Activated CD4-positive, alpha-beta T cell treated with anti-CD3 and anti-CD28 coated beads, Interleukin-2, Interleukin-6, amounts not matched to agents 100 ng/mL and 50 ng/mL, durations not matched to agents 16 hours and 8 hours (primary cell): ENCODE data around the gene PRKN.

Source experiments
- DNase-seq: peaks from one replicate; pipeline ENCODE4 v3.0.0-alpha.2; 2020

Gene PRKN

DNA sequence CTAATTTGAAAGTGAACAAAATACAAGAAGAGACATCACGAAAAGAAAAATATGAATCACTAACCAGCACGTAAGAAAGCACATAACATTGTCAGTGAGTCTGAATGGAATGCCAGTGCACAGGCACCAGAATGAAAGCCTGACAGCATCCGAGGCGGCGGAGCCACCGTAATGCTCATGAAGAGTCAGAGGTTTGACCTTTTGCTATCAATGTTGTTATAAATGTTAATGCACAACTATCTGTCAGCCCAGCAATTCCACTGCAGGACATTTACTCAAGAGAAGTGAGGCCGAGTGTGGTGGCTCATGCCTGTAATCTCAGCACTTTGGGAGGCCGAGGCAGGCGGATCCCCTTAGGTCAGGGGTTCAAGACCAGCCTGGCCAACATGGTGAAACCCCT lies 562.1 kb downstream of the PRKN start:
- DNase-seq = no peak

DNA sequence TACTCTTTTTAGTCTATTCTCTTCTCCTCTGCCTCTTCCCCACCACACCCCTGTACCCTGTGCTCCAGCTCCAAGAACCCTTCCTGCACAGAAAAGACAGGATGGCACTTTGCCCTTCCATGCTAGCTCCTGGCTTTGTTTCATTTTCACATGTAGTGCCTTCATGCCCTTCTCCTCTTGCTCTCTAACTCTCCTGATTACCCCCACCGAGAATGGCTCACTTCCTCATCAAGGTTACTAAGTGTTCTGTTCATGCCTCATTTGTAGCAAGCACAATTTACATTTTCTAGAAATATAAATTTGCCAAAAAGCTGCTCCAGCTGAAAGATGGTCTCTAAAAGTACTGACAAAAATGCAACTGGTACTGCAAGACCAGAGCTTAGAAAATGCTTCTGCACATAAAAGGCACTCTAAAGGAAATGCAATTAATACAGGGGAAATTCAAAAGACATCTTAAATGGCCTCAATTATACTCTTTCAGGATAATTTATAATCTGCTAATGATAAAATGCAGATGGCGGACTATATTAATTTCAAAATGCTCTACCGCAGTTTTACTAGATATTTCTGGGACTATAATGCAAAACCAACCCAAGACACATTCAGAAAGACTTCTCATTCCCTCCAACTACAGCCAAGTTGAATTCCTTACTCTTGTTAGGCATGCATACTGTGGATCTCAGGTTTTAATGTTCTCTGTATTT lies 570.2 kb downstream of the PRKN start:
- DNase-seq = no peak

DNA sequence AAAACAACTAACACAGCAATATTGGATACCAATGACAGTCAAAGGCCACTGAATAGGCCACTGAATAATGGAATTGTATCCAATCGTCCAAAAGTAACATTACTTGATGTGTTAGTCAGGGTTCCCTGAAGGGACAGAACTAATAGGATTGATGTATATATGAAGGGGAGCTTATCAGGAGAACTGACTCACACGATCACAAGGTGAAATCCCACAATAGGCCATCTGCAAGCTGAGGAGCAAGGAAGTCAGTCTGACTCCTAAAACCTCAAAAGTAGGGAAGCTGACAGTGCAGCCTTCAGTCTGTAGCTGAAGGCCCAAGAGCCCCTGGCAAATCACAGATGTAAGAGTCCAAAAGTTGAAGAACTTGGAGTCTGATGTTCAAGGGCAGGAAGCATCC lies 571.4 kb downstream of the PRKN start:
- no peak for DNase-seq

DNA sequence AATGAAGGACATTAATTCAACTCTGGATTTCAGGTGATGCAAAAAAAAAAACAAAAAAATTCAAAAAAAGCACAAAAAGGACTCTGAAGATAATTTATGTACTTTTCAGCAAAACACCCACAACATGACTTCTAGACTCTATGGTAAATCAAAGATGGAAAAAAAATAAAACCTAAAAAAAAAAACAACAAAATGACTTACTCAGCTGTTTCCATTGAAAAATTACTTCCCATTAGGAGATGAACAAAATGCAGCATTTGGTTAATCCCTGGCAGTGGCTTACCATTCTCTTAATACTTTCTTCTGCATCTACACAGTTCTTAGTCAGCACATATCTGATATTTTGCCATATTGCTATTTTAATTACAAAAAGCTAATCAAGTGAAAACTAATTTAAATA lies 572.6 kb downstream of the PRKN start:
- DNase-seq = no peak

DNA sequence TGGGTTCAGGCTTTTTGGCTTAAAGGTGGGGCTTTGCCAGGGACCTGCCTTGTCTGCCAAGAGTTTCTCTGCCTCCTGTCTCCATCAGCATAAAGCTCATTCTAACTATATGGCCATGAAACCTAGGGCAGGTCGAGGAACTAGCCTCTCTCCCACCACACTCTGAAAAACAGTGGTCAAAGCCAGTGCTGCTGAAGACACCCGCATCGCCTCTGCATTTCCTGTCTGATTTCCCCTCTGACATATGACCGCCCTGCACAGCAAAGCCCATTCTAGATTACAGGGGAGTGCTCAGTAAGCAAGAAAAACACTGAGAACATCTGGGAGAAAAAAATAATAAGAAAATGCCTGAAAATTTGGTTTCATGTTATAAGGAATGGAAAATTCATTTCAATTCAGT lies 573.6 kb downstream of the PRKN start:
- no peak for DNase-seq

DNA sequence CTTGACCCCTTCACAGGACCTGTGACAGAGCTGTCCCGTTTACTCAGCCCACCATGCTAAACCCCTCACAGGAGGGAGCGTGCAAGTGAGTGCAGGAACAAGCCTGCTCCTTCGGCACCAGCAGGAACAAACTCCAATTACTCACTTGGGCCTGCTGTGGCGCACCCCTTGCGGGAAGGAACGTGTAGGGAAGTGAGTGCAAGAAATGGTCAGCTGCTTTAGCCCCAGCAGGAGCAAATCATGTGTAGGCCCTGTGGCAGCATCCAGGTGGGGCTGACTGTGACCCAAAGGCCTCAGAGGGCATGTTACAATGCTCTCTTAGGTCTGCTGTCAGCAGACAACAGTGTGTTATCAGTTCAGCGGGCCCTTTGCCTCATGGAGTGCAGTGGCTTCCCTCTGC lies 574.4 kb downstream of the PRKN start:
- DNase-seq = no peak

DNA sequence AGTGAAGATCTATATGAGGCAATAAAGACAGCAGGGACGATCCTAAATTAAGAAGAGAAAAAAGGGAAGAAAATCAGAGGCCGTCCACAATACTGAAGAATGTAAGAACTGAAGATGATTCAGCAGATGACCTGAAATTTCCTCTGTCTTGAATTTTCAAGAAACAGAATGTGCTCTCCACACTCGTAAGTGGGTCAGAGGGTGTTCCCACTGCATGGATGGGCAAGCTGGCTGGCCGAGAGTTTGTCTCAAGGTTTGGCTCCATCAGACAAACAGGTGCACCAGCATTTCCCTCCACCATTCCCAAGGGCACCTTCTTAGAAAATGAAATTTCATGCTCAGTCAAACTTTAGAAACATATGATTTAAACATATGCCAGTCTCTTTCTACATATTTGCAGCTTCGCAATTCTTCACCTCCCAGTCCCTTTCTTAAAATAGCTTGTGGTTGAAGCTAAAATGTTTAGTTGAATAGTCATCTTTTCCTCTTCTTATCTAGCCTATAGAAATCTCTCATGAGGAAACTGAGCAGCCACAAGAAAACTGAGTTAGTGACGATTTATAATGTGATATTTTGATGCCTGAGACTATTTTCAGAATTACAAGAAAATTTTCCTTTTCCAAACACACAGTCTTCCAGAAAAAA lies 576.4 kb downstream of the PRKN start:
- no peak for DNase-seq

DNA sequence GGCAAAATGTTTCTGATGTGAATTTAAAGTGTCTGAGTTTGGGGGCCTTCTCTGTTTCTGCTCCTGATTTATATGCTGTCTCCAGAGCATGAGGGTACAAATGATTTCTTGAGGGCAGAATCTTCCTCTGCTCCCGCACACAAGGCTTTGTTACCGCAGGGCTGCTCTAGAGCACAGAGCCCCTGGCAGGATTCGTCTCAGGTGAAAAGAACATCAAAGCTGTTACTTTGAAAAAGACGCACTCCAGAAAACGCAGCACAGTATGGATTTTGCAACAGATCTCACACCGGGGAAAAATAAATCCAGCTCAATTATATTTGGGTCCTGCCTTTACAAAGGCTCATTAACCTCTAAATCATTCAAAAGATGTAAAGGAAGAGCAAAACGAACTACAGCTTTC lies 577.3 kb downstream of the PRKN start:
- DNase-seq = no peak

DNA sequence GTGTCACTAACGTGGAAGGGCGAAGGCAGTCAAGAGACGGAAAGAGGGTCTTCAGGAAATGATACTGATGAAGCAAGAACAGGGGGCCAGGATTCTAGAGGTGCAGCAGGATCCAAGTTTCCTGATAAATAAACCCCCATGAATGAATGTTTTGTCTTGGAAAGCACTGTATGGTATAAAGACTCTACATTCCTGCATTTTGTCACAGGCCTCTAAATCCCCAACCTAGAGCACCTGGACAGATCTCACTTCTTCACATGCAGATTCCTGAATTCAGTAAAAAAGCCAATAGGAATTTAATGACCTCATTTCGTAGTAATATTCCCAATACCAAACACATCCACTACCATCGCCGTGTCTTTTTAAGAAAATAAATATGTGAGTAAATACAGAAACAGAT lies 577.8 kb downstream of the PRKN start:
- no peak for DNase-seq

DNA sequence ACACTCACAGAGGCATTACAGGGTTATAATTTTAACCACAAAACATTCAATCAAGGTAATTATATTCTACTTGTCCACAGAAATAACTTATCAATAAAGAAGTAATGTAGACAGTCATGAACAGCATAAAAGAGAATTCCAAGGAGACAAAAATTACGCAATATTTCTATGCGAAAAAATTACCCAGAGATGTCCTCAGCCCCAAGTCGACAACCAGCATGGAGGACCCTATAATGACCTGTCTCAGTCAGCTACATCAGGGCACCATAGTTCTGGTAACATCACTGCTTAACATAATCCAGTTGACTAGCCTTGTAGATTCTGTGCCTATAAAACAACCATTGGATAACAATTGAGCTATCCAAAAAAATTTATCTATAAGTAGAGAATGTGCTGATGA lies 579.8 kb downstream of the PRKN start:
- DNase-seq = no peak

DNA sequence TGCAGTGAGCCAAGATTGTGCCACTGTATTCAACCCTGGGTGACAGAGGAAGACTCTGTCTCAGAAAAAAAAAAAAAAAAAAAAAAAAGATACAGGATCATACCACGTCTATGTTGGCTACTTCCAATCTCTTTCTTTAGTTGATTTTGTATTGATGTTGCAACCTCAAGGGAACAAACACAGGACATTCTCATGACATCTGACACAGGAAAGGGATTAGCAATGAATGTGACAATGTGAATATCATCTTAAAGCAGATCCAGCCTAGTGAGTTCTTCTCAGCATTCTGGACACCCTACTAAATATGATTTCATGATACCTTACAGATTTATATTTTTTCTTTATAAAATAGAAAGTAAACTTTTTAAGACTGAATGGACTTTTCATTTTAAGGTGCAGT lies 580.3 kb downstream of the PRKN start:
- no peak for DNase-seq

DNA sequence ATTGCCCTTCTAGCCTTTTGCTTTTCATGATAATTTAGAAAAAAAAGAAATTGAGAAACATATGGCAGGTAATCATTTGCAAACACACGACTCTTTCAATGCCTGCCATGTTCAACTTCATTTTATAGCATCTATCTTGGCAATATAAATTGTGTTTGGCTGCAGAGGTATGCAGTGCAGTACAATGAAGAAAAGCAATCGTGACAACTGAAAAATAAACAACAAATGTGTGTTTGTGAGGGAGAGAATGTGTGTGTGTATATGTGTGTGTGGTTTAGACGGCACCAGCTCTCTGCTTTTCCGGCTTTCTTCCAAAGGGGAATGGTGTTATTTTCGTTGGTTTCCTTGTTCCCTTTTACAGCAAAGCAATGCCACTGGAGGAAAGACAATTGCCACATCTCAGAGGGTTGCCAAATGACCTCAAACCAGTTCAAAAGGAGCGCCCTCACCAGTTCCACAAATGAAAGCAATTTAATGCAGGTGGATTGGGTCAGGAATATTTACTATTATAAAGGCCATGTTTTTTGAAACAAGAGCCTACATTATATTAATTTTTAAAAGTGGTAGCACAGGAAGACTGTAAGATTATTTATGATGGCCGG lies 587.2 kb downstream of the PRKN start:
- no peak for DNase-seq

DNA sequence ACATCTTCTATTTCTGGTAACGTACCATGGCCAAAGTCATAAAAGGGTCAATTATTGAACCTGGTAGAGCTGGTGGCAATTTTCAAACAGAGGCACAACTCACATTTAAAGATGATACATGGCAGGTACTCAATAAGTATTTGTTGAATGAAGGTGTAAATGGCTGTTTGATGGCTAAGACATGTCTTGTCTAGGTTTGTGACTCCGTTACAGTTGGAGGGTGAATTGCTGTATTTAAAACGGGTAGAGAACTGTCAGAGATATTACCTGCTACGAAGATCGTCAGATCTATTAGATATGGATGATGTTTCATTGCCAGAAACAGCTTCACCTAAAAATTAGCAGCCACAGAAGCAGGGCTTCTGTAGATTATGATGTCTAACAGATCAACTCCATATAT lies 601.9 kb downstream of the PRKN start:
- DNase-seq = no peak

DNA sequence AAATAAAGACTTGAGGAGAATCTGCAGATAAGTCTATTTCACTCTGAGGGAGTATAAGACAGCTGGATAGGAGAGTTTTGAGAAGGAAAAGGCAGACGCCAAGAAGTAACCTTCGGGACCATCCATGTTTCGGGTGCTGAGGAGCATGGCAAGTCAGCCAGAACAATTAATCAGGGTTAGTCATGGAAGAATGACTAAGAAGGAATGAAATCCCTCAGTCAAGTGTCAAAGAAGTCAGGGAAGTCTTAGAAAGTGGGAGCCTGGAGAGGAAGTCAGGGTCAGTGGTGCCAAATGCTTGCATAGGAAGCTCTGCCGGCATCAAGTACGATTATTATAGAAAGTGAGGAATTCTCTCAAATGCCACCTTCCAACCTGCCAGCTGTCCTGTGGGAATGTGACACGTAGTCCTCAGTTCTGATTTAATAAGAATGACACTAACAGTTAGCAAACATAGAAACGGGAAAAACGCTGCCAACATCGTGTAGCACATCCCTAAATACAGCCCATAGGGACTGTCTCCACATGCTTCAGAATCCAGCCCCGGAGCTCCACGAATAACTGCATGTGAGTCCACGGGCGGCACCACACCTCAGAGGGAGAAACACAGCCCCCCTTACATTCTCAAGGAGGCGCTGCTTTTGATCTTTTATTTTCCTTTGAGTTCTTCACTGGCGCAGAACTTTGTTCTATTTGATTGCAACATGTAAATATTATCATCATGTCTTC lies 602.7 kb downstream of the PRKN start:
- DNase-seq = no peak

DNA sequence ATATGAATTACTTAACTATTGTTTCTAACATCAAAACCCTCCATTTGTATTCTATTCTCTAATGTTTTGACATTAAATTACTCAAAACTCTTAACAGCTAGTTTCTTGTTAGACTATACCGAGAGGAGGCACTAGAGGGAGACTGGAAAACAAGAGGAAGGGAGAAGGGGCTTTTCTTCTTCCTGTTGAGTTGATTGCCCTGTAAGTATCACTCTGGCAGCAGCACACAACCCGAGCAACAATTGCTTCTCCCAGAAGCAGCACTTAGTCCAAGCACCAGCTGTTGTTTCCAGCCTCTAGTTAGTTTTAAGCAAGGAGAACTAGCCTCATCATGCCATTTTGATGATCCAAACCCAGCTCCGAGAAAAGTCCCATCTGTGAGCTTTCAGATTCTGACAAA lies 603.8 kb downstream of the PRKN start:
- no peak for DNase-seq

DNA sequence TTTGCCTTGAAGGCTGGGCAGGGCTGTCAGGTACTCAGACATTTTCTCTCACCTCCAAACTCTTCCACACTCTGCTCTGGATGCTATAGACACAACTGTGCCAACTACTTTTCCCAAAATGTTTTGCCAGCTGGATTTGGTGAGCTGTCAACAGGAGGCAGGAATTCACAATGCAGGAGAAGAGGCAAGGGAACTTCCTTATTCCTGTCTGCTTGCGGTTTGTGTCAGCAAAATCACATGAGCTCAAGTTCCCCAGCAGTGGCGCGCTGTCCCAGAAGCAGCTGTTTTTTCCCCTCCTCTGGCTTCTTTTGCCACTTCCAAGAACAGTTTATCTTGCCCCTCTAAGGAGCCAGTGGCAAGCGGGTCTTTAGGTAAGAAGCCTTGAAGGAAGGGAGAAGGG lies 608.2 kb downstream of the PRKN start:
- DNase-seq = no peak

DNA sequence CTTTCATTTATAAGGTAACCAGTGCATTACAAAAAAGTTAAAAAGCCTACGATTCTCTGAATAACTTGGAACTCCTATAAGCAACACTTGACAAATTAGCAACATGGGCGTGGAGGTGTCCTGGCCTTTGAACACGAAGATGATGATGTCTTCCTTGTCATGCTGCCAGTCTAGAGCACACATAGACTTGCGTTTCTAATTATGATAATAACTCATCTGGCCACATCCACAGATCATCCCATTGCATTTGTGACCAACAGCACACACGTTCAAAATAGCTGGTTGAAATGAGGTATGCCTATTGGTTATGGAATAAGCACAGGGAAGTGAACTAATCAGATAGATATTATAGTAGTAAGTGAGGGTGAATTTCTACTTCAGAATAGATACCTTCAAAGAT lies 608.9 kb downstream of the PRKN start:
- DNase-seq = no peak

DNA sequence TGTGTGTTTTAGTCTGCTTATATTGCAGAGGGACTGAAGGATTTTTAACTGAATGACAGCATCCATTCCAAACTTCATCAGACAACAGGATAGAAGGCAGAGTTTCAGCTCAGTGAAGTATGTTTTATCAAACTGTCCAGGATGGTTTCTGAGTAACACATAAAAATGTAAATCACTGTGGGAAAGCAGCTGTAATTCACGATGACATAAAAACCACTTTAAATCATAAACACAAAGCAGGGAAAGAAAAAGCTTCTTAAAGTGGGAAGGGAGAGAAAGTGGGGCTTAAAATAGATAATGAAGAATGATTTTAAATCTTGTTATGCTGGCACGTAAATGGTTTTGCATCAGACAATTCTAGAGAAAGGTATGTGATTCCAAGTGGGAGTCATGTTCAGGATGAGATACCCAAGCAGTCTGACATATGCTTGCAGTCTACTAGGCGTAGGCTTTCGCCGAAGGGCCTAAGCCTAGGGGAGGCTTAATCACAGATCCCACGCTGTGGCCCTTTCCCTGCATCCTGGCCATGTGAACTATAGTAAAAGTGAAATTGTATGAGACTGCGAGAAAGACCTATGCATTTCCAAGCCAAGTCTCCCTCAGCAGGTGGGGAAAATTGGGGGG lies 610.6 kb downstream of the PRKN start:
- DNase-seq = no peak

DNA sequence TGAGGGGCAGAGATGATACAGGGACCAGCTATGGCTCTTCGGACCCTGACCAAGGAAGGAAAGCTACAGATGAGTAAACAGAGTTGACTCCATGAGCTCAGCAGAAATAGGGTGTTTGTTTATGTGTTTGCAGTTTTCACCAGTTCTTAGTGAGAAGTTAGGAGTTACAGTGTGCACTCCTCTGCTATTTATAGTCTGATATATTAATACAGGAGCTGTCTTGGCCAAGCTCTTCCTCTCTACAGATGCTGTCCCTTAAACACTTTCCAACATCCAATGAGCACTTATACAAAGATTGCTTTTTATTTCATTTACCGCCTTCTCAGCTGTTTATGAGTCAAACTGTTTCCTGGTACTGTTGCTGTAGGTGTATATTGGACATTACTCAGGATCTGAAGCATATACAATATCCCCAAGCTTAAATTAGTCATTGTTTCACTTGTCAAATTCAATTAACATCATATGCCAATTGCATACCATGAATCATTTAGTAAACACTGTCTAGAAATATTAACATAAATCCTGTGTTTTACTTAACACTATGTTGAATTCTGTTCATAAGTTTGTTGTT lies 618.0 kb downstream of the PRKN start:
- no peak for DNase-seq

DNA sequence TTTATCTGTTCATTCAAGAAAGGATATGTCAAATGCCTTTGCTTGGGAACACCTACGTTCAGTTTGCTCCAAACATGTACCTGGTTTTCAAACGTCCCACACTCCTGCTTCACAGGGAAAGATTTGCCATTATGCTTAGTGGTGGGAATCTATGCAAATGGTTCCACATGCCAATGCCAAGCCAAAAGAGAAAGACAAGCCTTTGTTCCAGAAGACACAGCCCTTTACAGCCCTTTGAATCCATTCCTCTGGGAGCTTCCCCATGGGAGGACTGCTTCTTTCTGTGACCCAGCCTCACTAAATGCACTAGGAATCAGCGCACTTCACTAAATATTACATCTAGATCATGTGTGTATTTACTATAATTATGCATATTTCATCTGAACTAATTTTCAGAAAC lies 619.5 kb downstream of the PRKN start:
- DNase-seq = no peak

DNA sequence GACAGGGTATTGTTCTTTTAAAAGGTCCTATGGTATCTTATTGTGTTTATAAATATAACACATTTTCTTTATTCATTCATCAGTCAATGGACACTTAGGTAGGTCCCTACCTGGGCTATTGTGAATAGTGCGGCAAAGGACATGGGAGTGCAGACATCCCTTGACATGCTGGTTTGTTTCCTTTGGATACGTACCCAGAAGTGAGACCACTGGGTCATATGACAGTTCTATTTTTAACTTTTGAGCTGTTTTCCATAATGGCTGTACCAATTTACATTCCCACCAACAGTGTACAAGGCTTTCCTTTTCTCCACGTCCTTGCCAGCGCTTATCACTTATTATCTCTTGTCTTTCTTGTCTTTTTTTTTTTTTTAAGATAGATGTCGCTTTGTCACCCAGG lies 627.5 kb downstream of the PRKN start:
- DNase-seq = no peak

DNA sequence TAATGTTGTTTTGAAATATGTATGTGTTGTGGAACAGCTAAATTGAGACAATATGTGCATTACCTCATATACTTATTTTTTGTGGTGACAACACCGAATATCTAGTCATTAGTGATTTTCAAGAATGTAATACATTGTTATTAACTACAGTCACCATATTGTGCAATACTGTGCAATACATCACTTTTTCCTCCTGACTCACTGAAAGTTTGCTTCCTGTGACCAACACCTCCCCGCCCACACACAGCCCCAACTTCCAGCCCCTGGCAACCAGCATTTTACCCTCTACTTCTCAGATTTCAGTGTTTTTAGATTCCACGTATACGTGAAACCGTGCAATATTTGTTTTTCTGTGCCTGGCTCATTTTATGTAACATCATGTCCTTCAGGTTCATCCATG lies 627.9 kb downstream of the PRKN start:
- peak; percentile 41 for DNase-seq

DNA sequence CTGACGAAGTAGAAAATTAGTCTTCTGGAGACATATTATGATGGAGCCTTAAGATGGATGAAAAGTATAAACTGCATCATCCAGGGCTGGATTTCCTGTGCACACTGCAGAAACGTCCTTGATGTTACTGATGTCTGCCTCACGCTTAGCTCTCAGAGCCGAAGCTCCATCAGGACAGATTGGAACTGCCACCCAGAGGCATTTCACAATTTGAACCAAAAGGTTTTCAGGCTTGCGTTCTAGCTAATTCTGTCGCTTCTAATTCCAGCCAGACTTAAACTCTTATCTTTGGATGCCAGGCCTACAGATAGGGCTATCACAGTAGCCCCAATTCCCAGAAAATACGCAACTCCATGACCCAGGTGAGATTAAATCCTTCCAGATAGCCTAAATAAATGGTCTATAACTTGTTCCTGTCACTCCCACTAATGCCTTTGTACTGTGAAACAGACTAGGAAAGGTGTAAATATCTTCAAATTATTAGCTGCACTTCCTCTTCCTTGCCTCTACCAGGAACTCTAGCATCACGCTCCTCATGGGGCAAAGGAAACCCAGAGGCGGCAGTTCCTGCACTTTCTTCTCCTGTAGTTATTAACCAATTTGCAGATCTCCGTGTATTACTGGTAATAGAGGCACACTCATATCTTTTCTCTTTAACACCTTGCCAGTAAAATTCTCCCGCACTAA lies 634.6 kb downstream of the PRKN start:
- no peak for DNase-seq
